Measurements from ENCODE around the gene VARS2.
"Not testable (repeated sequence)": the region's sequence is repeated elsewhere in the genome, so short reads cannot be mapped to it uniquely, and the experiment has no call there.

Gene VARS2

DNA sequence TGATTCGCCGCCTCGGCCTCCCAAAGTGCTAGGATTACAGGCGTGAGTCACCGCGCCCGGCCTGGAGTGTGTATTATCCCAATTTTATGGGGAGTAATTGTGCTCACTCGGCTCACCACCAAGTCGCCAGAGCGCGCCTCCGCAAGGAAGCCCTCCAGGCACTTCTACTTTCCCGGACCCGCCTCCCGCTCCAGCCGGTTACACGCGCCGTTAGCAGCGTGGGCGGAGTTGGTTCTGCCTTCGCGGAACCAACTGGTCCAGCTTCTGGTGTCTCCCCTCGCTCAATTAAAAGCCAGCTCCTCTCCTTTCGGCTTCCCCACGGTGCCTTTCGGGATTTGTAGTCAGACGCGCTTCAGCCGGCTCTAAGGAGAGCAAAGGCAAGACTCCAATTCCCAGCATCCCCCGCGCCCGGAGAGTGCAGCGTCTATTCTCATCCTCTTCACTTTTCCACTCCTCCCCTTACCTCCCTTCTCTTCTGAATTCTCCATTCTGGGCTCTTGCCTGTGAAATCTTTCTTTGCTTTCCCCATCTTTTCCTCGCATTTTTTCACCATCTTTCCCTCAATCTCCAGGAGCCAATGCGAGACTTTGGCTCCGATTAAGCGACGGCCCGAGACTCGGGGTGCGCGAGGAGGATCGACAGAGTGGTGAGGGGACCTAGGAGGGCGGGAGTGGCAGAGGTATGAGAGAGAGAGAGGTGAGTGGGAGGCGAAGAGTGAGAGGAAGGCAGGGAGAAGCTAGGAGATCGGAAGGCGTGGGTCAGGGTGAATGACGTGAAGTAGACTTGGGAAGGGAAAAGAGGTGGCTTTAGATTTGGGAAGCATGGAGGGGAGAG lies 6.1 kb upstream of the VARS2 start, which contains the start of gene GTF2H4:
TSS of gene GTF2H4 (plus strand) at position 450 of the 834 bp plus-strand sequence.
- H4K20me1 ChIP-seq (ENCODE audit: insufficient read depth, low read length, poor library complexity, severe bottlenecking), result no peaks in the 10 kb centered on the region
- H3F3A ChIP-seq (ENCODE audit: low read depth), result no peaks in the 10 kb centered on the region
- peak within 1 kb of the TSS; percentile 80 for H3K4me2 ChIP-seq (ENCODE audit: low read depth, low read length, poor library complexity, severe bottlenecking)
- TF ChIP-seq, protein P1, sequence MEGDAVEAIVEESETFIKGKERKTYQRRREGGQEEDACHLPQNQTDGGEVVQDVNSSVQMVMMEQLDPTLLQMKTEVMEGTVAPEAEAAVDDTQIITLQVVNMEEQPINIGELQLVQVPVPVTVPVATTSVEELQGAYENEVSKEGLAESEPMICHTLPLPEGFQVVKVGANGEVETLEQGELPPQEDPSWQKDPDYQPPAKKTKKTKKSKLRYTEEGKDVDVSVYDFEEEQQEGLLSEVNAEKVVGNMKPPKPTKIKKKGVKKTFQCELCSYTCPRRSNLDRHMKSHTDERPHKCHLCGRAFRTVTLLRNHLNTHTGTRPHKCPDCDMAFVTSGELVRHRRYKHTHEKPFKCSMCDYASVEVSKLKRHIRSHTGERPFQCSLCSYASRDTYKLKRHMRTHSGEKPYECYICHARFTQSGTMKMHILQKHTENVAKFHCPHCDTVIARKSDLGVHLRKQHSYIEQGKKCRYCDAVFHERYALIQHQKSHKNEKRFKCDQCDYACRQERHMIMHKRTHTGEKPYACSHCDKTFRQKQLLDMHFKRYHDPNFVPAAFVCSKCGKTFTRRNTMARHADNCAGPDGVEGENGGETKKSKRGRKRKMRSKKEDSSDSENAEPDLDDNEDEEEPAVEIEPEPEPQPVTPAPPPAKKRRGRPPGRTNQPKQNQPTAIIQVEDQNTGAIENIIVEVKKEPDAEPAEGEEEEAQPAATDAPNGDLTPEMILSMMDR (conservative IDR thresholded peaks at IDR 0.05; ENCODE audit: low read length), result no peak
- no peak for TF ChIP-seq EZH2phosphoT487 (IDR thresholded peaks at IDR 0.05; ENCODE audit: borderline replicate concordance)
- no peaks in the 10 kb centered on the region for H3K9me2 ChIP-seq (replicated peaks; ENCODE audit: low read depth, low read length)
- no peaks in the 10 kb centered on the region for H3K36me3 ChIP-seq (ENCODE audit: insufficient read depth, low read length)
- H3K9ac ChIP-seq (ENCODE audit: low read depth, low read length, poor library complexity, severe bottlenecking), result peak within 1 kb of the TSS; percentile 92
- H3K4me3 ChIP-seq (ENCODE audit: low read length, poor library complexity, severe bottlenecking), result peak within 1 kb of the TSS; percentile 95
- peak within 1 kb of the TSS; percentile 87 for H2AFZ ChIP-seq (ENCODE audit: low read length)
- H3K27me3 ChIP-seq (ENCODE audit: insufficient read depth, low read length, poor library complexity, severe bottlenecking), result no peaks in the 10 kb centered on the region
- no peaks in the 10 kb centered on the region for H3K9me3 ChIP-seq (ENCODE audit: insufficient read depth, low read depth, low read length)
- H3K4me1 ChIP-seq (ENCODE audit: insufficient read depth, low read length, poor library complexity, severe bottlenecking), result peaks cover 4% of the 10 kb centered on the region
- peaks cover 20% of the 10 kb centered on the region for H3K79me2 ChIP-seq (ENCODE audit: insufficient read depth, low read length)

DNA sequence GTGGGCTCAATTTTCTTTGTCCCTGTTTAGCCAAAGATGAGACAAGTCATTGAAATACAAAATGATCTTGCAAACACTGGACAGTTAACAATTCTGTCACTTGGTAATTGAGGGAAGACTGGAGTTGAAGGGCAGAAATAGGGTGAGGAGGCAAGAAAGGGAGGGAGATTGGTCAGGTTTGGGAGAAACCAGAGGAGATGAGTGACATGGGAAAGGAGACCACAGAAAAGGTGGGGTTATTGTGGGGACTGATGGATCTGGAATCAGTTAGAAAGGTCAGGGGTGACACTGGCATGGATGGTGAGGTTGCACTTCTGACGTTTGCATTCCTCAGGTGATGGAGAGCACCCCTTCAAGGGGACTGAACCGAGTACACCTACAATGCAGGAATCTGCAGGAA lies 5.3 kb upstream of the VARS2 start:
- peak overlapping the region; percentile 80 for H3K4me2 ChIP-seq (ENCODE audit: low read depth, low read length, poor library complexity, severe bottlenecking)
- H2AFZ ChIP-seq (ENCODE audit: low read length), result no peak overlapping the region
- peaks cover 20% of the 10 kb centered on the region for H3K79me2 ChIP-seq (ENCODE audit: insufficient read depth, low read length)
- no peak for TF ChIP-seq EZH2phosphoT487 (IDR thresholded peaks at IDR 0.05; ENCODE audit: borderline replicate concordance)
- TF ChIP-seq, protein P1 (conservative IDR thresholded peaks at IDR 0.05; ENCODE audit: low read length), result no peak
- peak overlapping the region; percentile 95 for H3K4me3 ChIP-seq (ENCODE audit: low read length, poor library complexity, severe bottlenecking)
- no peaks in the 10 kb centered on the region for H4K20me1 ChIP-seq (ENCODE audit: insufficient read depth, low read length, poor library complexity, severe bottlenecking)
- H3K27me3 ChIP-seq (ENCODE audit: insufficient read depth, low read length, poor library complexity, severe bottlenecking), result no peaks in the 10 kb centered on the region
- peaks cover 4% of the 10 kb centered on the region for H3K4me1 ChIP-seq (ENCODE audit: insufficient read depth, low read length, poor library complexity, severe bottlenecking)
- no peaks in the 10 kb centered on the region for H3F3A ChIP-seq (ENCODE audit: low read depth)
- no peaks in the 10 kb centered on the region for H3K36me3 ChIP-seq (ENCODE audit: insufficient read depth, low read length)
- no peaks in the 10 kb centered on the region for H3K9me3 ChIP-seq (ENCODE audit: insufficient read depth, low read depth, low read length)
- no peaks in the 10 kb centered on the region for H3K9me2 ChIP-seq (replicated peaks; ENCODE audit: low read depth, low read length)
- H3K9ac ChIP-seq (ENCODE audit: low read depth, low read length, poor library complexity, severe bottlenecking), result peak overlapping the region; percentile 92

DNA sequence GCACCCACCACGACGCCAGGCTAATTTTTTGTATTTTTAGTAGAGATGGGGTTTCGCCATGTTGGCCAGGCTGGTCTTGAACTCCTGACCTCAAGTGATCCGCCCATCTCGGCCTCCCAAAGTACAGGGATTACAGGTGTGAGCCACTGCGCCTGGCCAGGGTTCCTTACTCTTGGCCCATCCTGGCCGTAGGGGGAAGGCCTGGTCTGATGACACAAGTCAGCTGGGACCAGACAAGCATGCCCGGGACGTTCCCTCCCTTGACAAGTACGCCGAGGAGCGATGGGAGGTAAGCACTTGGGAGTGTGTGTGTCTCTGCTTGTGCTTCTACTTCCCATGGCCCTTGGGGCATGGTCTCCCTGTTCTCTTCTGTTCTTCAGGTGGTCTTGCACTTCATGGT lies 3.6 kb upstream of the VARS2 start:
- H3K27me3 ChIP-seq (ENCODE audit: insufficient read depth, low read length, poor library complexity, severe bottlenecking); H2AFZ ChIP-seq (ENCODE audit: low read length); H3K36me3 ChIP-seq (ENCODE audit: insufficient read depth, low read length); H3K4me3 ChIP-seq (ENCODE audit: low read length, poor library complexity, severe bottlenecking); H3K4me2 ChIP-seq (ENCODE audit: low read depth, low read length, poor library complexity, severe bottlenecking); H3K9me2 ChIP-seq (replicated peaks; ENCODE audit: low read depth, low read length); H3K9ac ChIP-seq (ENCODE audit: low read depth, low read length, poor library complexity, severe bottlenecking); H3K9me3 ChIP-seq (ENCODE audit: insufficient read depth, low read depth, low read length); H4K20me1 ChIP-seq (ENCODE audit: insufficient read depth, low read length, poor library complexity, severe bottlenecking); H3F3A ChIP-seq (ENCODE audit: low read depth): not testable (repeated sequence)
- Histone ChIP-seq H3K79me2 (ENCODE audit: insufficient read depth, low read length) (peaks cover 27% of the 10 kb centered on the region), H3K4me1 (ENCODE audit: insufficient read depth, low read length, poor library complexity, severe bottlenecking) (peaks cover 15% of the 10 kb centered on the region)

Data from Loucy (cell line).